IMR-90 (cell line): ENCODE results near the gene WDR91. TPM values are rescaled to one million over a fixed set of nuclear protein-coding genes. Genes with fewer than 3 reads are reported as not detected.

Experiments
- ATAC-seq: fragments of 200-7000 bp; cut with Tn5 transposase; 2 replicates; pipeline ENCODE4 v1.9.1; 2020; ENCODE audit warnings: low read depth, mild to moderate bottlenecking, moderate library complexity
- BruUV-seq: library from RNA; stranded (reverse); fragments of 400-500 nt; replicated peaks from 2 replicates; lab custom pipeline; 2021; lab: Mats Ljungman, UMichigan
- CTCF ChIA-PET: fragments of 300-600 bp; formaldehyde crosslinking; extraction: SDS; loops from one replicate; lab custom pipeline; 2021; ENCODE audit warnings: antibody characterized with exemption; lab: Yijun Ruan, JAX
- POLR2A ChIA-PET: fragments of 300-600 bp; sonication (Branson Sonifier 250); formaldehyde crosslinking; loops from one replicate; lab custom pipeline; 2022; ENCODE audit warnings: antibody characterized with exemption; ENCODE audit not compliant: unreplicated experiment; lab: Charles Lee
- DNase-seq: peaks from one replicate; pipeline ENCODE4 v3.0.0; 2013
- H2AFZ ChIP-seq: replicated peaks from 2 replicates; pipeline ENCODE3; 2013; ENCODE audit warnings: low read length, mild to moderate bottlenecking; ENCODE audit not compliant: poor library complexity
- H2AK5ac ChIP-seq: 2 replicates; pipeline ENCODE4 v1.6.1; 2013; ENCODE audit warnings: low read depth, low read length, inconsistent platforms
- H2AK9ac ChIP-seq: replicated peaks from 2 replicates; pipeline ENCODE3; 2013; ENCODE audit warnings: mild to moderate bottlenecking, low read depth, low read length, moderate library complexity; ENCODE audit not compliant: poor library complexity
- H2BK120ac ChIP-seq: 2 replicates; pipeline ENCODE4 v1.6.1; 2013; ENCODE audit warnings: low read depth, low read length, inconsistent platforms
- H2BK15ac ChIP-seq: 3 replicates; pipeline ENCODE4 v1.6.1; 2013; ENCODE audit warnings: low read depth, low read length, inconsistent platforms
- H2BK20ac ChIP-seq: 2 replicates; pipeline ENCODE4 v1.6.1; 2013; ENCODE audit warnings: low read depth, mild to moderate bottlenecking, inconsistent platforms, low read length, moderate library complexity
- H2BK5ac ChIP-seq: 2 replicates; pipeline ENCODE4 v1.6.1; 2013; ENCODE audit warnings: mild to moderate bottlenecking, low read depth, low read length, inconsistent platforms; ENCODE audit not compliant: poor library complexity, severe bottlenecking
- H3K14ac ChIP-seq: replicated peaks from 2 replicates; pipeline ENCODE4 v1.6.1; 2013; ENCODE audit warnings: low read depth, low read length, inconsistent platforms
- H3K18ac ChIP-seq: 2 replicates; pipeline ENCODE4 v1.6.1; 2013; ENCODE audit warnings: low read depth, low read length, control low read depth
- H3K23ac ChIP-seq: 2 replicates; pipeline ENCODE4 v1.6.1; 2013; ENCODE audit warnings: low read depth, low read length, inconsistent platforms
- H3K27ac ChIP-seq: 2 replicates; pipeline ENCODE4 v1.5.1; 2013; ENCODE audit warnings: mild to moderate bottlenecking, control low read depth, low read length; ENCODE audit not compliant: insufficient read depth
- H3K27me3 ChIP-seq: 2 replicates; pipeline ENCODE4 v1.6.1; 2013; ENCODE audit warnings: low read length; ENCODE audit not compliant: control insufficient read depth, insufficient read depth
- H3K36me3 ChIP-seq: 2 replicates; pipeline ENCODE4 v1.6.1; 2013; ENCODE audit warnings: low read length, mixed read lengths; ENCODE audit not compliant: control insufficient read depth, insufficient read depth
- H3K4ac ChIP-seq: 2 replicates; pipeline ENCODE4 v1.6.1; 2013; ENCODE audit warnings: low read depth, low read length, inconsistent platforms
- H3K4me1 ChIP-seq: 2 replicates; pipeline ENCODE4 v1.6.1; 2013; ENCODE audit warnings: low read length, mixed read lengths; ENCODE audit not compliant: control insufficient read depth, insufficient read depth
- H3K4me2 ChIP-seq: 2 replicates; pipeline ENCODE4 v1.6.1; 2013; ENCODE audit warnings: low read depth, mild to moderate bottlenecking, control low read depth, low read length, moderate library complexity
- H3K4me3 ChIP-seq: 2 replicates; pipeline ENCODE4 v1.5.1; 2013; ENCODE audit warnings: low read depth, mild to moderate bottlenecking, control low read depth, low read length, moderate library complexity; ENCODE audit not compliant: insufficient read depth
- H3K56ac ChIP-seq: 2 replicates; pipeline ENCODE4 v1.6.1; 2013; ENCODE audit warnings: low read length, inconsistent platforms; ENCODE audit not compliant: insufficient read depth; ENCODE audit errors: extremely low read depth
- H3K79me1 ChIP-seq, 2 experiments: 2 replicates each; pipeline ENCODE4 v1.6.1; 2013; ENCODE audit warnings: low read length in 2 of 2, inconsistent platforms in 1 of 2, low read depth in 1 of 2
- H3K9ac ChIP-seq: 2 replicates; pipeline ENCODE4 v1.6.1; 2013; ENCODE audit warnings: low read depth, low read length, control low read depth
- H3K9me1 ChIP-seq: 2 replicates; pipeline ENCODE4 v1.6.1; 2013; ENCODE audit warnings: low read length, inconsistent platforms; ENCODE audit not compliant: insufficient read depth
- H3K9me3 ChIP-seq: 2 replicates; pipeline ENCODE4 v1.6.1; 2013; ENCODE audit warnings: low read length; ENCODE audit not compliant: control insufficient read depth, insufficient read depth
- H4K20me1 ChIP-seq: 2 replicates; pipeline ENCODE4 v1.6.1; 2013; ENCODE audit warnings: low read length, inconsistent platforms; ENCODE audit not compliant: insufficient read depth
- H4K5ac ChIP-seq: 2 replicates; pipeline ENCODE4 v1.6.1; 2013; ENCODE audit warnings: mild to moderate bottlenecking, low read depth, low read length, control low read depth
- H4K8ac ChIP-seq, 2 experiments: 2 replicates each; pipeline ENCODE4 v1.6.1; 2013; ENCODE audit warnings: low read depth in 2 of 2, low read length in 2 of 2, control low read depth in 1 of 2, inconsistent platforms in 1 of 2
- H4K91ac ChIP-seq: 2 replicates; pipeline ENCODE4 v1.6.1; 2013; ENCODE audit warnings: low read depth, low read length, inconsistent platforms; ENCODE audit not compliant: insufficient read depth
- BHLHE40 ChIP-seq: fragments of 150-350 bp; IDR thresholded peaks from 2 replicates; pipeline ENCODE4 v1.6.1; 2016; ENCODE audit warnings: mild to moderate bottlenecking, low read depth, low read length
- CEBPB ChIP-seq: IDR thresholded peaks from 2 replicates; pipeline ENCODE4 v1.6.1; 2012; ENCODE audit warnings: low read depth, low read length, improper control_type of control experiment
- CHD1 ChIP-seq: IDR thresholded peaks from 2 replicates; pipeline ENCODE4 v1.6.1; 2012; ENCODE audit warnings: low read depth, low read length, improper control_type of control experiment
- CTCF ChIP-seq: conservative IDR thresholded peaks from 2 replicates; pipeline ENCODE4 v1.5.1; 2012; ENCODE audit warnings: mild to moderate bottlenecking, low read depth, low read length, improper control_type of control experiment
- ELK1 ChIP-seq: fragments of 150-350 bp; IDR thresholded peaks from 2 replicates; pipeline ENCODE4 v1.6.1; 2016; ENCODE audit warnings: low read depth, mild to moderate bottlenecking, low read length, moderate library complexity, borderline replicate concordance
- FOS ChIP-seq: fragments of 150-350 bp; IDR thresholded peaks from 2 replicates; pipeline ENCODE4 v1.6.1; 2016; ENCODE audit warnings: low read depth, low read length
- MAFK ChIP-seq: IDR thresholded peaks from 2 replicates; pipeline ENCODE4 v1.6.1; 2012; ENCODE audit warnings: low read depth, low read length, improper control_type of control experiment
- MAZ ChIP-seq: IDR thresholded peaks from 2 replicates; pipeline ENCODE4 v1.6.1; 2012; ENCODE audit warnings: low read depth, mild to moderate bottlenecking, low read length, improper control_type of control experiment, moderate library complexity, borderline replicate concordance
- MXI1 ChIP-seq: IDR thresholded peaks from 2 replicates; pipeline ENCODE4 v1.6.1; 2012; ENCODE audit warnings: low read depth, mild to moderate bottlenecking, low read length, moderate library complexity, borderline replicate concordance
- NFE2L2 ChIP-seq: fragments of 150-350 bp; IDR thresholded peaks from 2 replicates; pipeline ENCODE4 v1.6.1; 2016; ENCODE audit warnings: low read depth, mild to moderate bottlenecking, low read length
- POLR2A ChIP-seq: IDR thresholded peaks from 2 replicates; pipeline ENCODE4 v1.6.1; 2012; ENCODE audit warnings: mild to moderate bottlenecking, low read depth, low read length
- RAD21 ChIP-seq: IDR thresholded peaks from 2 replicates; pipeline ENCODE4 v1.6.1; 2012; ENCODE audit warnings: low read length, improper control_type of control experiment
- RCOR1 ChIP-seq: IDR thresholded peaks from 2 replicates; pipeline ENCODE4 v1.6.1; 2012; ENCODE audit warnings: mild to moderate bottlenecking, low read length, improper control_type of control experiment; ENCODE audit not compliant: insufficient replicate concordance
- RFX5 ChIP-seq: IDR thresholded peaks from 2 replicates; pipeline ENCODE4 v1.8.0; 2012; ENCODE audit warnings: low read depth, mild to moderate bottlenecking, low read length, moderate library complexity
- SMC3 ChIP-seq: fragments of 150-350 bp; IDR thresholded peaks from 2 replicates; pipeline ENCODE4 v1.6.1; 2016; ENCODE audit warnings: low read depth, mild to moderate bottlenecking, antibody characterized with exemption, low read length, moderate library complexity
- WGBS, 2 experiments: methylation state at CpG; one replicate each; pipeline versions ENCODE4 v1.1.5 to v1.1.7; 2013; ENCODE audit warnings: missing lambda C conversion rate in 2 of 2; ENCODE audit not compliant: insufficient read length in 1 of 2; ENCODE audit errors: extremely low coverage in 2 of 2; 5-methylcytosine and 5-hydroxymethylcytosine counted together
- dilution Hi-C: fragments of 300-500 bp; cut with HindIII; formaldehyde crosslinking; loops from one replicate; pipeline ENCODE4 v1.14.3; 2018; ENCODE audit warnings: low sequenced_read_pairs; ENCODE audit not compliant: unreplicated experiment
- in situ Hi-C: fragments of 300-500 bp; cut with MboI; formaldehyde crosslinking; loops from 3 replicates; pipeline ENCODE4 v1.14.3; 2019; ENCODE audit warnings: low sequenced_read_pairs, inconsistent platforms, mixed read lengths
- intact Hi-C: fragments of 100-400 bp; cut with micrococcal nuclease; formaldehyde crosslinking; loops from 2 replicates; pipeline ENCODE4 v1.10.0; 2022
- polyA plus RNA-seq, 3 experiments: library from polyadenylated mRNA; depleted of rRNA; stranded (reverse); fragments of >200 nt; gene quantifications; 2 replicates each; pipeline ENCODE4 v1.2.3, GENCODE V29; 2012; ENCODE audit warnings: low replicate concordance in 1 of 3
- total RNA-seq: library from RNA; depleted of rRNA; stranded (reverse); fragments of >200 nt; gene quantifications from 2 replicates; pipeline ENCODE4 v1.2.3, GENCODE V29; 2012
- TF ChIP-seq, protein P1 (sequence below): fragments of 150-350 bp; IDR thresholded peaks from 2 replicates; pipeline ENCODE4 v1.6.1; 2017; ENCODE audit warnings: mild to moderate bottlenecking, antibody characterized with exemption, low read length, low read depth

WDR91 gene
- total and polyA plus RNA-seq, 2 of the 4 experiments (the other 2 are of a cell fraction) = 5.2 to 10.3 TPM

- H3K4me2 ChIP-seq = no peak overlapping the region
- no peak overlapping the region for H2BK120ac ChIP-seq
- no peaks in the 10 kb centered on the region for H4K20me1 ChIP-seq
- no peaks in the 10 kb centered on the region for H3K36me3 ChIP-seq
- no peak overlapping the region for H2BK5ac ChIP-seq
- H3K27me3 ChIP-seq = no peaks in the 10 kb centered on the region; the same call in 1 of the 2 replicates
- H2AK9ac ChIP-seq = no peak overlapping the region
- H2BK20ac ChIP-seq = no peak overlapping the region
- H3K9me1 ChIP-seq = peaks cover 7% of the 10 kb centered on the region
- no peak overlapping the region for H2AK5ac ChIP-seq
- H4K5ac ChIP-seq = no peak overlapping the region
- H3K4me1 ChIP-seq = peaks cover 4% of the 10 kb centered on the region; the same call in 1 of the 2 replicates
- CTCF ChIA-PET = no interaction called here
- no TSS peak for BruUV-seq
- no peak overlapping the region for H2AFZ ChIP-seq
- no peak overlapping the region for H3K18ac ChIP-seq
- dilution Hi-C loops = no loop called here
- no peak overlapping the region for H3K56ac ChIP-seq
- H2BK15ac ChIP-seq = no peak overlapping the region
- no peak for ATAC-seq
- no peak overlapping the region for H4K91ac ChIP-seq
- H4K8ac ChIP-seq = no peak overlapping the region
- intact Hi-C loops = no loop called here
- no peaks in the 10 kb centered on the region for H3K9me3 ChIP-seq
- no peak for DNase-seq
- H3K79me1 ChIP-seq = no peaks in the 10 kb centered on the region; a peak in 1 of 4 replicates
- no peak overlapping the region for H3K27ac ChIP-seq
- no peak overlapping the region for H3K4me3 ChIP-seq
- no peak overlapping the region for H3K14ac ChIP-seq
- H3K23ac ChIP-seq = no peak overlapping the region
- TF ChIP-seq BHLHE40 (no peak), CHD1 (no peak), RCOR1 (no peak), MAZ (no peak), MAFK (no peak), RFX5 (no peak), NFE2L2 (no peak), SMC3 (no peak), FOS (no peak), CTCF (no peak), ELK1 (no peak), MXI1 (no peak), POLR2A (no peak), CEBPB (no peak), RAD21 (no peak)
- TF ChIP-seq, protein P1, sequence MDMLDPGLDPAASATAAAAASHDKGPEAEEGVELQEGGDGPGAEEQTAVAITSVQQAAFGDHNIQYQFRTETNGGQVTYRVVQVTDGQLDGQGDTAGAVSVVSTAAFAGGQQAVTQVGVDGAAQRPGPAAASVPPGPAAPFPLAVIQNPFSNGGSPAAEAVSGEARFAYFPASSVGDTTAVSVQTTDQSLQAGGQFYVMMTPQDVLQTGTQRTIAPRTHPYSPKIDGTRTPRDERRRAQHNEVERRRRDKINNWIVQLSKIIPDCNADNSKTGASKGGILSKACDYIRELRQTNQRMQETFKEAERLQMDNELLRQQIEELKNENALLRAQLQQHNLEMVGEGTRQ = no peak
- in situ Hi-C loops = no loop called here
- no CpG with 5 or more reads among the region's 3 CpGs for WGBS, 2 experiments
- H3K4ac ChIP-seq = no peak overlapping the region
- POLR2A ChIA-PET = no interaction called here
- no peak overlapping the region for H3K9ac ChIP-seq
Observed at GRCh38 chr7:135143885-135144668, 67.2 kb downstream of the WDR91 start.
